ENCODE results near the gene BCAM.

Gene BCAM

GRCh38 chr19:44847144-44848035 is 38.5 kb downstream of the BCAM start:
- no peak for TF ChIP-seq CTCF (conservative IDR thresholded peaks at IDR 0.05; ENCODE audit: low read depth)
- POLR2A ChIA-PET (ENCODE audit: low non-redundant PET), result interaction anchor here (0.6 kb wide), 1 partner anchor 43 kb away, joined by 3 read pairs; no protein-coding TSS in a partner anchor
- CTCF ChIA-PET, result no interaction called here
- DNase-seq (ENCODE audit: low spot score), result peak; percentile 55
- peak overlapping the region; percentile 82 for H3K27ac ChIP-seq

- peak overlapping the region; percentile 82 for H3K27ac ChIP-seq
- CTCF ChIA-PET, result interaction anchor here (0.5 to 0.6 kb wide), 2 partner anchors 19 to 124 kb away, joined by 3 read pairs; no protein-coding TSS in a partner anchor
- TF ChIP-seq CTCF (conservative IDR thresholded peaks at IDR 0.05; ENCODE audit: low read depth), result no peak
- POLR2A ChIA-PET (ENCODE audit: low non-redundant PET), result no interaction called here
- DNase-seq (ENCODE audit: low spot score), result peak; percentile 5
These were observed 39.3 kb downstream of the BCAM start for GRCh38 chr19:44848036-44848811.

GRCh38 chr19:44848812-44849447 is 40.0 kb downstream of the BCAM start:
- DNase-seq (ENCODE audit: low spot score), result no peak
- H3K27ac ChIP-seq, result peak overlapping the region; percentile 82
- CTCF ChIA-PET, result interaction anchor here (0.6 to 0.8 kb wide), 3 partner anchors 20 to 282 kb away, joined by 3 read pairs; no protein-coding TSS in a partner anchor

GRCh38 chr19:44850641-44851109 is 41.8 kb downstream of the BCAM start:
- CTCF ChIA-PET, result no interaction called here

More at GRCh38 chr19:44848812-44849447, 40.0 kb downstream of the BCAM start:
- no peak for TF ChIP-seq CTCF (conservative IDR thresholded peaks at IDR 0.05; ENCODE audit: low read depth)
- POLR2A ChIA-PET (ENCODE audit: low non-redundant PET), result interaction anchor here (0.5 kb wide), 1 partner anchor 153 kb away, joined by 6 read pairs; no protein-coding TSS in a partner anchor

GRCh38 chr19:44851427-44851826 is 42.5 kb downstream of the BCAM start:
- ChIA-PET POLR2A (ENCODE audit: low non-redundant PET) (no interaction called here), CTCF (no interaction called here)
- 0 out of 2 replicates have a peak overlapping the region, but pooled peaks have one; percentile 17 for H3K27ac ChIP-seq
- TF ChIP-seq CTCF (conservative IDR thresholded peaks at IDR 0.05; ENCODE audit: low read depth), result no peak
- DNase-seq (ENCODE audit: low spot score), result no peak

More at GRCh38 chr19:44850641-44851109, 41.8 kb downstream of the BCAM start:
- no peak for TF ChIP-seq CTCF (conservative IDR thresholded peaks at IDR 0.05; ENCODE audit: low read depth)
- H3K27ac ChIP-seq, result peak overlapping the region; percentile 82
- POLR2A ChIA-PET (ENCODE audit: low non-redundant PET), result no interaction called here
- no peak for DNase-seq (ENCODE audit: low spot score)

- POLR2A ChIA-PET (ENCODE audit: low non-redundant PET), result no interaction called here
- no peak for TF ChIP-seq CTCF (conservative IDR thresholded peaks at IDR 0.05; ENCODE audit: low read depth)
- DNase-seq (ENCODE audit: low spot score), result no peak
- CTCF ChIA-PET, result interaction anchor here (1.2 kb wide), 1 partner anchor 11 kb away, joined by 3 read pairs; no protein-coding TSS in a partner anchor
- H3K27ac ChIP-seq, result no peak overlapping the region
These were observed 46.7 kb downstream of the BCAM start for GRCh38 chr19:44855606-44856005.
